B cell (primary cell): ENCODE data around the gene TECTA. TPM values are rescaled to one million over a fixed set of nuclear protein-coding genes. Genes with fewer than 3 reads are reported as not detected.

ENCODE experiments used
- ATAC-seq: fragments of 200-7000 bp; cut with Tn5 transposase; one replicate; pipeline ENCODE4 v1.10.0; 2021; ENCODE audit warnings: low read depth, mild to moderate bottlenecking, moderate number of reproducible peaks, moderate library complexity
- CTCF ChIA-PET: fragments of 350-600 bp; sonication (Branson Sonifier 250); formaldehyde crosslinking; loops from one replicate; lab custom pipeline; 2021; ENCODE audit warnings: antibody characterized with exemption, inconsistent platforms; lab: Charles Lee
- POLR2A ChIA-PET: fragments of 350-600 bp; sonication (Branson Sonifier 250); formaldehyde crosslinking; loops from one replicate; lab custom pipeline; 2021; ENCODE audit warnings: antibody characterized with exemption; lab: Charles Lee
- DNase-seq: peaks from one replicate; pipeline ENCODE4 v3.0.0; 2013
- H2AFZ ChIP-seq: 2 replicates; pipeline ENCODE4 v1.6.1; 2012; ENCODE audit warnings: mild to moderate bottlenecking, low read depth, low read length; ENCODE audit not compliant: insufficient read depth, poor library complexity, severe bottlenecking
- H3K27ac ChIP-seq, 2 donors: 1 replicate in 1 of 2; 2 replicates in 1 of 2; pipeline ENCODE4 v1.5.1; 2012 to 2013; ENCODE audit warnings: low read length in 2 of 2, mild to moderate bottlenecking in 2 of 2, moderate library complexity in 1 of 2
- H3K27me3 ChIP-seq, 4 experiments: fragments of 200-600 bp in 1 of 4; sonication (generic) in 1 of 4; replicated peaks in 1 of 4; 1 replicate in 2 of 4; 2 replicates in 2 of 4; pipeline versions ENCODE4 v1.6.1 to v1.7.0; 2013 to 2016; ENCODE audit warnings: low read length in 3 of 4, mild to moderate bottlenecking in 2 of 4, mixed read lengths in 1 of 4, moderate library complexity in 1 of 4; ENCODE audit not compliant: insufficient read depth in 4 of 4, control insufficient read depth in 3 of 4; ENCODE audit errors: control extremely low read depth in 1 of 4
- H3K36me3 ChIP-seq, 2 experiments: replicated peaks in 1 of 2; 1 replicate in 1 of 2; 2 replicates in 1 of 2; pipeline versions ENCODE4 v1.6.1 to v1.7.1; 2013; ENCODE audit warnings: low read length in 1 of 2; ENCODE audit not compliant: insufficient read depth in 2 of 2, control insufficient read depth in 1 of 2; ENCODE audit errors: control extremely low read depth in 1 of 2, extremely low read depth in 1 of 2
- H3K4me1 ChIP-seq, 2 donors: fragments of 200-600 bp in 1 of 2; sonication (generic) in 1 of 2; 1 replicate in 1 of 2; 2 replicates in 1 of 2; pipeline versions ENCODE4 v1.5.1 to v1.6.1; 2013 to 2017; ENCODE audit warnings: low read length in 2 of 2; ENCODE audit not compliant: control insufficient read depth in 2 of 2, insufficient read depth in 2 of 2
- H3K4me2 ChIP-seq: replicated peaks from 2 replicates; pipeline ENCODE3; 2012; ENCODE audit warnings: mild to moderate bottlenecking, low read depth, low read length; ENCODE audit not compliant: poor library complexity, severe bottlenecking
- H3K4me3 ChIP-seq, 5 experiments: fragments of 200-600 bp in 1 of 5; sonication (generic) in 1 of 5; 1 replicate in 3 of 5; 2 replicates in 2 of 5; pipeline versions ENCODE4 v1.5.1 to v1.7.0; 2011 to 2016; ENCODE audit warnings: low read length in 4 of 5, mild to moderate bottlenecking in 4 of 5, low read depth in 2 of 5, control low read depth in 1 of 5, moderate library complexity in 1 of 5; ENCODE audit not compliant: insufficient read depth in 1 of 5; ENCODE audit errors: control extremely low read depth in 1 of 5, extremely low read depth in 1 of 5
- H3K79me2 ChIP-seq: fragments of 200-600 bp; sonication (generic); one replicate; pipeline ENCODE4 v1.6.0; 2016; ENCODE audit warnings: low read length; ENCODE audit not compliant: control insufficient read depth, insufficient read depth
- H3K9ac ChIP-seq: fragments of 200-600 bp; sonication (generic); 2 replicates; pipeline ENCODE4 v1.6.1; 2017; ENCODE audit warnings: mild to moderate bottlenecking, low read length, moderate library complexity
- H3K9me3 ChIP-seq, 3 donors: one replicate each; pipeline versions ENCODE4 v1.6.1 to v1.7.1; 2013; ENCODE audit warnings: low read length in 2 of 3; ENCODE audit not compliant: control insufficient read depth in 2 of 3, insufficient read depth in 1 of 3; ENCODE audit errors: control extremely low read depth in 1 of 3
- H4K20me1 ChIP-seq: 2 replicates; pipeline ENCODE4 v1.6.0; 2012; ENCODE audit warnings: mild to moderate bottlenecking, low read length; ENCODE audit not compliant: insufficient read depth, control insufficient read depth, poor library complexity, severe bottlenecking
- H3K27ac Mint-ChIP-seq: one replicate; pipeline ENCODE4 v1.8.0; 2021; ENCODE audit warnings: mixed read lengths
- H3K27me3 Mint-ChIP-seq: one replicate; pipeline ENCODE4 v1.8.0; 2021; ENCODE audit warnings: mixed read lengths
- H3K4me1 Mint-ChIP-seq: one replicate; pipeline ENCODE4 v1.8.0; 2021; ENCODE audit warnings: mixed read lengths
- H3K4me3 Mint-ChIP-seq: one replicate; pipeline ENCODE4 v1.8.0; 2021; ENCODE audit warnings: mixed read lengths
- H3K9me3 Mint-ChIP-seq: one replicate; pipeline ENCODE4 v1.8.0; 2022; ENCODE audit warnings: mixed read lengths; ENCODE audit not compliant: insufficient read depth
- EZH2 ChIP-seq: IDR thresholded peaks from 2 replicates; pipeline ENCODE4 v1.6.1; 2012; ENCODE audit warnings: borderline replicate concordance, low read depth, mild to moderate bottlenecking, moderate library complexity, low read length; ENCODE audit not compliant: insufficient read depth, poor library complexity, severe bottlenecking
- WGBS: methylation state at CpG from one replicate; pipeline ENCODE4 v1.1.5; 2013; ENCODE audit warnings: missing lambda C conversion rate; ENCODE audit not compliant: insufficient coverage; 5-methylcytosine and 5-hydroxymethylcytosine counted together
- intact Hi-C: fragments of 100-400 bp; cut with micrococcal nuclease; formaldehyde crosslinking; loops from one replicate; pipeline ENCODE4 v1.10.0; 2022
- polyA plus RNA-seq: library from polyadenylated mRNA; depleted of rRNA; stranded (reverse); fragments of >200 nt; gene quantifications from 2 replicates; pipeline ENCODE4 v1.2.3, GENCODE V29; 2012
- total RNA-seq, 2 donors: library from RNA; stranded (reverse); fragments of 120-200 nt in 1 of 2; gene quantifications; 1 replicate in 1 of 2; 2 replicates in 1 of 2; pipeline versions ENCODE4 v1.2.3 to v1.2.4, GENCODE V29; 2013 to 2022
- TF ChIP-seq, protein P1 (sequence below): fragments of 200-600 bp; IDR thresholded peaks from one replicate; pipeline ENCODE4 v1.8.0; 2022; ENCODE audit warnings: antibody characterized with exemption, mild to moderate bottlenecking

The TECTA gene
- total and polyA plus RNA-seq, 2 donors (not counting 1 experiment from before 2014, with no cell fraction given): 0.47 to 0.51 TPM

GRCh38 chr11:121159741-121160140 is 58.7 kb downstream of the TECTA start:
- Histone ChIP-seq H3K9me3 (no peaks in the 10 kb centered on the region), H3K4me3 (no peak overlapping the region), H3K4me2 (no peak overlapping the region), H3K9ac (no peak overlapping the region), H3K27ac (no peak overlapping the region), H4K20me1 (no peaks in the 10 kb centered on the region), H2AFZ (no peak overlapping the region), H3K36me3 (no peaks in the 10 kb centered on the region), H3K27me3 (no peaks in the 10 kb centered on the region), H3K4me1 (no peaks in the 10 kb centered on the region), H3K79me2 (no peaks in the 10 kb centered on the region)
- DNase-seq (no peak), ATAC-seq (no peak)
- POLR2A ChIA-PET: no interaction called here
- TF ChIP-seq, protein P1, sequence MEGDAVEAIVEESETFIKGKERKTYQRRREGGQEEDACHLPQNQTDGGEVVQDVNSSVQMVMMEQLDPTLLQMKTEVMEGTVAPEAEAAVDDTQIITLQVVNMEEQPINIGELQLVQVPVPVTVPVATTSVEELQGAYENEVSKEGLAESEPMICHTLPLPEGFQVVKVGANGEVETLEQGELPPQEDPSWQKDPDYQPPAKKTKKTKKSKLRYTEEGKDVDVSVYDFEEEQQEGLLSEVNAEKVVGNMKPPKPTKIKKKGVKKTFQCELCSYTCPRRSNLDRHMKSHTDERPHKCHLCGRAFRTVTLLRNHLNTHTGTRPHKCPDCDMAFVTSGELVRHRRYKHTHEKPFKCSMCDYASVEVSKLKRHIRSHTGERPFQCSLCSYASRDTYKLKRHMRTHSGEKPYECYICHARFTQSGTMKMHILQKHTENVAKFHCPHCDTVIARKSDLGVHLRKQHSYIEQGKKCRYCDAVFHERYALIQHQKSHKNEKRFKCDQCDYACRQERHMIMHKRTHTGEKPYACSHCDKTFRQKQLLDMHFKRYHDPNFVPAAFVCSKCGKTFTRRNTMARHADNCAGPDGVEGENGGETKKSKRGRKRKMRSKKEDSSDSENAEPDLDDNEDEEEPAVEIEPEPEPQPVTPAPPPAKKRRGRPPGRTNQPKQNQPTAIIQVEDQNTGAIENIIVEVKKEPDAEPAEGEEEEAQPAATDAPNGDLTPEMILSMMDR: no peak
- no peak for TF ChIP-seq EZH2
- no peaks in the 10 kb centered on the region for H3K4me1 Mint-ChIP-seq
- CTCF ChIA-PET: interaction anchor here (0.6 kb wide), 1 partner anchor 1702 kb away, joined by 5 read pairs; no protein-coding TSS in a partner anchor
- no peak overlapping the region for H3K27ac Mint-ChIP-seq
- WGBS: 93% methylated on average over 2 of the region's 3 CpGs
- H3K9me3 Mint-ChIP-seq: no peaks in the 10 kb centered on the region
- intact Hi-C loops: no loop called here
- peaks cover 5% of the 10 kb centered on the region for H3K27me3 Mint-ChIP-seq
- no peak overlapping the region for H3K4me3 Mint-ChIP-seq

- no peak overlapping the region for H3K27ac Mint-ChIP-seq
- no peaks in the 10 kb centered on the region for H3K4me1 Mint-ChIP-seq
- Histone ChIP-seq H3K4me3 (no peak overlapping the region), H3K27me3 (no peaks in the 10 kb centered on the region), H3K36me3 (no peaks in the 10 kb centered on the region), H3K9ac (no peak overlapping the region), H4K20me1 (no peaks in the 10 kb centered on the region), H3K4me2 (no peak overlapping the region), H3K9me3 (no peaks in the 10 kb centered on the region), H3K79me2 (no peaks in the 10 kb centered on the region), H2AFZ (no peak overlapping the region), H3K27ac (no peak overlapping the region), H3K4me1 (no peaks in the 10 kb centered on the region)
- no peaks in the 10 kb centered on the region for H3K9me3 Mint-ChIP-seq
- intact Hi-C loops: no loop called here
- CTCF ChIA-PET: interaction anchor here (1.2 kb wide), 1 partner anchor 33 kb away, joined by 3 read pairs; no protein-coding TSS in a partner anchor
- no peak for ATAC-seq
- TF ChIP-seq, protein P1: no peak
- no peak for TF ChIP-seq EZH2
- POLR2A ChIA-PET: no interaction called here
- no CpG with 5 or more reads among the region's 5 CpGs for WGBS
- no peak overlapping the region for H3K4me3 Mint-ChIP-seq
- DNase-seq: no peak
- H3K27me3 Mint-ChIP-seq: peaks cover 6% of the 10 kb centered on the region
Measured at GRCh38 chr11:121161349-121161917, 60.4 kb downstream of the TECTA start.
